Keratinocyte (primary cell): Measurements from ENCODE around the gene CD300LD. TPM values are rescaled to one million over a fixed set of nuclear protein-coding genes. Genes with fewer than 3 reads are reported as not detected.

Experiments
- DNase-seq: peaks from one replicate; pipeline ENCODE4 v3.0.0-alpha.2; 2011; ENCODE audit warnings: low read depth, missing footprints, low spot score
- FAIRE-seq: peaks from 2 replicates; lab custom pipeline; 2011; peaks lifted over from hg19 to GRCh38; lab: Jason Lieb, UNC
- H2AFZ ChIP-seq: 2 replicates; pipeline ENCODE4 v1.6.0; 2012; ENCODE audit warnings: low read length, control low read depth, inconsistent platforms; ENCODE audit not compliant: control insufficient read depth
- H3K27ac ChIP-seq: 2 replicates; pipeline ENCODE4 v1.5.1; 2011; ENCODE audit warnings: low read length; ENCODE audit not compliant: control insufficient read depth, insufficient read depth
- H3K27me3 ChIP-seq: 3 replicates; pipeline ENCODE4 v1.6.0; 2011; ENCODE audit warnings: low read length; ENCODE audit not compliant: control insufficient read depth, insufficient read depth; ENCODE audit errors: extremely low read depth
- H3K36me3 ChIP-seq, 2 experiments: 2 replicates in 1 of 2; 3 replicates in 1 of 2; pipeline ENCODE4 v1.5.1; 2011; ENCODE audit warnings: low read length in 2 of 2, mild to moderate bottlenecking in 1 of 2; ENCODE audit not compliant: control insufficient read depth in 2 of 2, insufficient read depth in 2 of 2; ENCODE audit errors: extremely low read depth in 1 of 2
- H3K4me1 ChIP-seq: 3 replicates; pipeline ENCODE4 v1.5.1; 2011; ENCODE audit warnings: low read length; ENCODE audit not compliant: control insufficient read depth, insufficient read depth; ENCODE audit errors: extremely low read depth
- H3K4me2 ChIP-seq: 3 replicates; pipeline ENCODE4 v1.6.0; 2011; ENCODE audit warnings: low read depth, low read length; ENCODE audit not compliant: control insufficient read depth, insufficient read depth; ENCODE audit errors: extremely low read depth
- H3K4me3 ChIP-seq, 3 experiments: fragments of 200-600 bp in 1 of 3; sonication (generic) in 1 of 3; 2 replicates in 2 of 3; 3 replicates in 1 of 3; pipeline ENCODE4 v1.5.1; 2011 to 2016; ENCODE audit warnings: low read length in 3 of 3, mild to moderate bottlenecking in 3 of 3, control low read depth in 2 of 3, inconsistent platforms in 1 of 3, low read depth in 1 of 3, mixed read lengths in 1 of 3, mixed run types in 1 of 3, moderate library complexity in 1 of 3; ENCODE audit not compliant: control insufficient read depth in 2 of 3, insufficient read depth in 2 of 3; ENCODE audit errors: extremely low read depth in 1 of 3
- H3K79me2 ChIP-seq: 2 replicates; pipeline ENCODE4 v1.6.0; 2012; ENCODE audit warnings: low read length; ENCODE audit not compliant: control insufficient read depth, insufficient read depth
- H3K9ac ChIP-seq: 3 replicates; pipeline ENCODE4 v1.6.0; 2011; ENCODE audit warnings: low read length; ENCODE audit not compliant: control insufficient read depth, insufficient read depth; ENCODE audit errors: extremely low read depth
- H3K9me1 ChIP-seq: 3 replicates; pipeline ENCODE4 v1.6.0; 2011; ENCODE audit warnings: low read length; ENCODE audit not compliant: control insufficient read depth, insufficient read depth; ENCODE audit errors: extremely low read depth
- H3K9me3 ChIP-seq: 2 replicates; pipeline ENCODE4 v1.5.1; 2012; ENCODE audit warnings: low read depth, low read length; ENCODE audit not compliant: control insufficient read depth
- H4K20me1 ChIP-seq: 3 replicates; pipeline ENCODE4 v1.6.0; 2011; ENCODE audit warnings: low read length; ENCODE audit not compliant: control insufficient read depth, insufficient read depth; ENCODE audit errors: extremely low read depth
- CTCF ChIP-seq, 3 experiments: IDR thresholded peaks in 1 of 3; conservative IDR thresholded peaks in 1 of 3; optimal IDR thresholded peaks in 1 of 3; 2 replicates in 2 of 3; 3 replicates in 1 of 3; pipeline versions ENCODE3 to v1.5.1; 2011; ENCODE audit warnings: low read length in 3 of 3, mild to moderate bottlenecking in 3 of 3, moderate library complexity in 2 of 3, control low read depth in 1 of 3, inconsistent platforms in 1 of 3; ENCODE audit not compliant: insufficient read depth in 2 of 3; ENCODE audit errors: extremely low read depth in 1 of 3
- EZH2 ChIP-seq: IDR thresholded peaks from one replicate; pipeline ENCODE4 v1.6.1; 2012; ENCODE audit warnings: inconsistent platforms, mild to moderate bottlenecking, low read length, moderate library complexity
- dilution Hi-C: fragments of 300-500 bp; cut with MboI; formaldehyde crosslinking; loops from one replicate; pipeline ENCODE4 v1.7.0; 2020; ENCODE audit warnings: low sequenced_read_pairs; ENCODE audit not compliant: extremely low pct_ligation_motif_present
- polyA plus RNA-seq, 5 experiments: library from polyadenylated mRNA; depleted of rRNA in 3 of 5; stranded (reverse) in 3 of 5; stranded (forward) in 1 of 5; unstranded in 1 of 5; fragments of >200 nt; gene quantifications; 1 replicate in 1 of 5; 2 replicates in 3 of 5; 3 replicates in 1 of 5; pipeline versions ENCODE4 v1.2.1 to v1.2.3, GENCODE V29; 2011 to 2012; ENCODE audit warnings: missing spikeins in 2 of 5, low read depth in 1 of 5, low replicate concordance in 1 of 5

Gene CD300LD
- polyA plus RNA-seq, 1 donor (not counting 4 experiments of a cell fraction or from before 2014, with no cell fraction given) = not detected

DNA sequence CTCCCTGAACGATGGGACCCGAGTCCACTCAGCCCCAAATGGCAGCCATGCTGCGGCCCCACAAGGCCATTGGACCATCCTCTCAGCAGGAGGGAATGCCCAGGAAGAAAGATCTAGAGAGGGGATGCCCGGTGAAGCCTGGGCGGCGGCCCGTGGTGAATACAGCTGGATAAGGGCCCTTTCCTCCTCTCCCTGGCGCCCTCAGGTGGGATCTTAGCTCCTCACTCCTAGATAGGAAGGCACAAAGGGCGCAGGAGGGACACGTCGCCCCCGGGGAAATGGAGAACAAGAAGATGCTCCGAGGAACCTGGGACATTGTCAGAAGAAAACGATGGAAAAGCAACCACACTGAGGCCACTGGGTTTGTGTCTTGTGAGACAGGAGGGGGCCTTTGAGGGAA lies 48.7 kb downstream of the CD300LD start:
- dilution Hi-C loops = no loop called here

GRCh38 chr17:74542727-74543383 lies 49.2 kb downstream of the CD300LD start:
- no peaks in the 10 kb centered on the region for H3K9me1 ChIP-seq
- dilution Hi-C loops = no loop called here
- no peaks in the 10 kb centered on the region for H3K9me3 ChIP-seq

More for the DNA sequence above, 48.7 kb downstream of the CD300LD start:
- H3K4me1 ChIP-seq = peaks cover 6% of the 10 kb centered on the region
- H3K36me3 ChIP-seq = no peaks in the 10 kb centered on the region
- FAIRE-seq (no peak), DNase-seq (no peak)
- H3K9me3 ChIP-seq = no peaks in the 10 kb centered on the region
- TF ChIP-seq EZH2 (no peak), CTCF (optimal IDR thresholded peaks at IDR 0.05 in 1 of 3, IDR thresholded peaks at IDR 0.05 in 1 of 3, conservative IDR thresholded peaks at IDR 0.05 in 1 of 3; ENCODE audit: extremely low read depth in 1 of 3, insufficient read depth in 2 of 3, low read length in 3 of 3) (no peak)
- peaks cover 11% of the 10 kb centered on the region for H3K27me3 ChIP-seq
- no peak overlapping the region for H3K4me2 ChIP-seq
- no peak overlapping the region for H3K4me3 ChIP-seq
- H4K20me1 ChIP-seq = no peaks in the 10 kb centered on the region
- no peak overlapping the region for H2AFZ ChIP-seq
- no peaks in the 10 kb centered on the region for H3K9me1 ChIP-seq
- no peak overlapping the region for H3K9ac ChIP-seq
- no peak overlapping the region for H3K27ac ChIP-seq
- H3K79me2 ChIP-seq = no peaks in the 10 kb centered on the region

More at GRCh38 chr17:74542727-74543383, 49.2 kb downstream of the CD300LD start:
- H3K79me2 ChIP-seq = no peaks in the 10 kb centered on the region
- no peak for TF ChIP-seq EZH2
- TF ChIP-seq CTCF (optimal IDR thresholded peaks at IDR 0.05 in 1 of 3, IDR thresholded peaks at IDR 0.05 in 1 of 3, conservative IDR thresholded peaks at IDR 0.05 in 1 of 3; ENCODE audit: extremely low read depth in 1 of 3, insufficient read depth in 2 of 3, low read length in 3 of 3) = no peak
- DNase-seq (no peak), FAIRE-seq (no peak)
- no peak overlapping the region for H3K27ac ChIP-seq
- H3K9ac ChIP-seq = no peak overlapping the region
- no peak overlapping the region for H2AFZ ChIP-seq
- no peaks in the 10 kb centered on the region for H3K36me3 ChIP-seq
- H3K4me2 ChIP-seq = no peak overlapping the region
- H3K4me3 ChIP-seq = no peak overlapping the region
- peaks cover 6% of the 10 kb centered on the region for H3K4me1 ChIP-seq
- H4K20me1 ChIP-seq = no peaks in the 10 kb centered on the region
- H3K27me3 ChIP-seq = peaks cover 17% of the 10 kb centered on the region
